Neural crest cell (in vitro differentiated cells): ENCODE results near the gene DCC. TPM values are rescaled to one million over a fixed set of nuclear protein-coding genes. Genes with fewer than 3 reads are reported as not detected.
A peak's percentile ranks its signal among the peaks of the same experiment; 100 is the strongest.

Experiments used
- DNase-seq: peaks from one replicate; pipeline ENCODE4 v3.0.0; 2021; ENCODE audit warnings: low read depth, mixed read lengths, low spot score
- H3K27ac Mint-ChIP-seq: one replicate; pipeline ENCODE4 v1.8.0; 2021; ENCODE audit warnings: mild to moderate bottlenecking, mixed read lengths; ENCODE audit not compliant: unreplicated experiment
- H3K27me3 Mint-ChIP-seq: 2 replicates; pipeline ENCODE4 v1.8.0; 2021; ENCODE audit warnings: low read depth, mild to moderate bottlenecking, mixed read lengths
- H3K36me3 Mint-ChIP-seq: 2 replicates; pipeline ENCODE4 v1.8.0; 2021; ENCODE audit warnings: low read depth, mild to moderate bottlenecking, mixed read lengths
- H3K4me1 Mint-ChIP-seq: 2 replicates; pipeline ENCODE4 v1.8.0; 2021; ENCODE audit warnings: mixed read lengths
- H3K4me3 Mint-ChIP-seq: one replicate; pipeline ENCODE4 v1.8.0; 2021; ENCODE audit warnings: mild to moderate bottlenecking, mixed read lengths
- H3K9me3 Mint-ChIP-seq: 2 replicates; pipeline ENCODE4 v1.8.0; 2021; ENCODE audit warnings: mixed read lengths
- CTCF ChIP-seq: fragments of 200-600 bp; sonication (generic); conservative IDR thresholded peaks from 2 replicates; pipeline ENCODE4 v1.5.0; 2021; ENCODE audit warnings: antibody characterized with exemption, mild to moderate bottlenecking
- long read RNA-seq: library from polyadenylated mRNA; unstranded; transcript quantifications from one replicate; pipeline ENCODE4 v2.0.0, GENCODE V29; 2020
- total RNA-seq: library from RNA; stranded (reverse); gene quantifications from 2 replicates; pipeline ENCODE4 v1.2.1, GENCODE V29; 2021

DCC gene
- total RNA-seq = 10.1 and 11.3 TPM in 2 replicates
- long read RNA-seq, partial matches to known transcripts = 4 of 6 reads
- long read RNA-seq, other reads (novel, unspliced or antisense) = 2 of 6 reads

- Mint-ChIP-seq H3K27me3 (peaks cover 10% of the 10 kb centered on the region), H3K9me3 (no peaks in the 10 kb centered on the region), H3K4me1 (peaks cover 31% of the 10 kb centered on the region), H3K27ac (peak within 1 kb of the TSS; percentile 3), H3K36me3 (no peaks in the 10 kb centered on the region), H3K4me3 (no peak within 1 kb of the TSS)
- TF ChIP-seq CTCF = peak; percentile 65
- DNase-seq = peak; percentile 67
Measured at GRCh38 chr18:52339891-52340371, at the start of gene DCC. DCC (plus strand) TSS chr18:52340197; CDS start chr18:52340788, 591 bp downstream.

- TF ChIP-seq CTCF = no peak
- no peaks in the 10 kb centered on the region for H3K9me3 Mint-ChIP-seq
- H3K4me1 Mint-ChIP-seq = peaks cover 7% of the 10 kb centered on the region
- no peak overlapping the region for H3K27ac Mint-ChIP-seq
- H3K36me3 Mint-ChIP-seq = no peaks in the 10 kb centered on the region
- H3K4me3 Mint-ChIP-seq = no peak overlapping the region
- no peak for DNase-seq
- H3K27me3 Mint-ChIP-seq = no peaks in the 10 kb centered on the region
Measured at GRCh38 chr18:52310651-52311050, 29.3 kb upstream of the DCC start.

GRCh38 chr18:52311331-52311730 is 28.7 kb upstream of the DCC start:
- Mint-ChIP-seq H3K27me3 (no peaks in the 10 kb centered on the region), H3K4me1 (peaks cover 7% of the 10 kb centered on the region), H3K36me3 (no peaks in the 10 kb centered on the region), H3K9me3 (no peaks in the 10 kb centered on the region), H3K27ac (no peak overlapping the region), H3K4me3 (no peak overlapping the region)
- no peak for DNase-seq
- TF ChIP-seq CTCF = no peak

- no peak for TF ChIP-seq CTCF
- no peaks in the 10 kb centered on the region for H3K27me3 Mint-ChIP-seq
- no peaks in the 10 kb centered on the region for H3K9me3 Mint-ChIP-seq
- H3K4me3 Mint-ChIP-seq = no peak overlapping the region
- peaks cover 7% of the 10 kb centered on the region for H3K4me1 Mint-ChIP-seq
- DNase-seq = no peak
- no peak overlapping the region for H3K27ac Mint-ChIP-seq
- no peaks in the 10 kb centered on the region for H3K36me3 Mint-ChIP-seq
Measured at GRCh38 chr18:52312346-52312745, 27.7 kb upstream of the DCC start.

GRCh38 chr18:52313213-52313612 is 26.8 kb upstream of the DCC start:
- H3K27ac Mint-ChIP-seq = no peak overlapping the region
- peaks cover 7% of the 10 kb centered on the region for H3K4me1 Mint-ChIP-seq
- no peak for TF ChIP-seq CTCF
- no peaks in the 10 kb centered on the region for H3K9me3 Mint-ChIP-seq
- no peaks in the 10 kb centered on the region for H3K27me3 Mint-ChIP-seq
- H3K4me3 Mint-ChIP-seq = no peak overlapping the region
- H3K36me3 Mint-ChIP-seq = no peaks in the 10 kb centered on the region
- no peak for DNase-seq
